SH-SY5Y (cell line): ENCODE measurements around the gene CHD6.

Source experiments
- GATA2 ChIP-seq: IDR thresholded peaks from 2 replicates; pipeline ENCODE4 v1.6.1; 2011; ENCODE audit warnings: mild to moderate bottlenecking, low read depth, low read length
- GATA3 ChIP-seq: IDR thresholded peaks from 2 replicates; pipeline ENCODE4 v1.6.1; 2011; ENCODE audit warnings: low read depth, mild to moderate bottlenecking, low read length, moderate library complexity

GRCh38 chr20:41580350-41580749 lies 37.8 kb downstream of the CHD6 start:
- no peak for TF ChIP-seq GATA2
- no peak for TF ChIP-seq GATA3
